Effector memory CD4-positive, alpha-beta T cell (primary cell): Measurements from ENCODE around the gene CMTM4.
"Not testable (repeated sequence)": the region's sequence is repeated elsewhere in the genome, so short reads cannot be mapped to it uniquely, and the experiment has no call there.

ENCODE experiments used
- DNase-seq, 3 donors: peaks; one replicate each; pipeline ENCODE4 v3.0.0-alpha.2; 2020
- H3K27ac ChIP-seq: 2 replicates; pipeline ENCODE4 v1.7.0; 2013; ENCODE audit warnings: mild to moderate bottlenecking, low read length, moderate library complexity; ENCODE audit not compliant: insufficient read depth, poor library complexity, severe bottlenecking
- H3K27me3 ChIP-seq: replicated peaks from 2 replicates; pipeline ENCODE4 v1.7.0; 2013; ENCODE audit warnings: mild to moderate bottlenecking, low read length; ENCODE audit not compliant: insufficient read depth, control insufficient read depth, poor library complexity, severe bottlenecking
- H3K36me3 ChIP-seq: 2 replicates; pipeline ENCODE4 v1.7.0; 2013; ENCODE audit warnings: mild to moderate bottlenecking, low read length, moderate library complexity; ENCODE audit not compliant: control insufficient read depth, insufficient read depth
- H3K4me1 ChIP-seq: 2 replicates; pipeline ENCODE4 v1.7.0; 2013; ENCODE audit warnings: low read length, mild to moderate bottlenecking; ENCODE audit not compliant: control insufficient read depth, insufficient read depth, poor library complexity, severe bottlenecking
- H3K4me3 ChIP-seq: 2 replicates; pipeline ENCODE4 v1.7.0; 2013; ENCODE audit warnings: low read length, low read depth, mild to moderate bottlenecking; ENCODE audit not compliant: insufficient read depth, poor library complexity, severe bottlenecking
- H3K9me3 ChIP-seq: 2 replicates; pipeline ENCODE4 v1.7.0; 2013; ENCODE audit warnings: mild to moderate bottlenecking, low read length, moderate library complexity; ENCODE audit not compliant: control insufficient read depth

Gene CMTM4

GRCh38 chr16:66692341-66692740 is 4.2 kb downstream of the CMTM4 start:
- no peak overlapping the region for H3K4me3 ChIP-seq
- no peaks in the 10 kb centered on the region for H3K36me3 ChIP-seq
- H3K27ac ChIP-seq, result no peak overlapping the region
- no peaks in the 10 kb centered on the region for H3K27me3 ChIP-seq
- DNase-seq, result no peak
- peaks cover 12% of the 10 kb centered on the region for H3K4me1 ChIP-seq
- H3K9me3 ChIP-seq, result no peaks in the 10 kb centered on the region

GRCh38 chr16:66691234-66691633 is 5.3 kb downstream of the CMTM4 start:
- H3K9me3 ChIP-seq, result no peaks in the 10 kb centered on the region
- H3K36me3 ChIP-seq, result no peaks in the 10 kb centered on the region
- DNase-seq, result no peak
- H3K27ac ChIP-seq, result no peak overlapping the region
- H3K4me1 ChIP-seq, result peaks cover 9% of the 10 kb centered on the region
- H3K4me3 ChIP-seq, result no peak overlapping the region
- H3K27me3 ChIP-seq, result no peaks in the 10 kb centered on the region

GRCh38 chr16:66690106-66690847 is 6.3 kb downstream of the CMTM4 start:
- no peak for DNase-seq
- H3K9me3 ChIP-seq, result no peaks in the 10 kb centered on the region
- H3K27ac ChIP-seq, result no peak overlapping the region
- no peaks in the 10 kb centered on the region for H3K27me3 ChIP-seq
- peaks cover under 1% of the 10 kb centered on the region for H3K4me1 ChIP-seq
- no peaks in the 10 kb centered on the region for H3K36me3 ChIP-seq
- H3K4me3 ChIP-seq, result no peak overlapping the region

- Histone ChIP-seq H3K27ac (no peak overlapping the region), H3K27me3 (no peaks in the 10 kb centered on the region), H3K36me3 (no peaks in the 10 kb centered on the region), H3K4me3 (no peak overlapping the region), H3K9me3 (no peaks in the 10 kb centered on the region), H3K4me1 (no peaks in the 10 kb centered on the region)
- no peak for DNase-seq
Observed at GRCh38 chr16:66689282-66689681, 7.3 kb downstream of the CMTM4 start.

- no peak overlapping the region for H3K27ac ChIP-seq
- no peaks in the 10 kb centered on the region for H3K4me1 ChIP-seq
- no peak overlapping the region for H3K4me3 ChIP-seq
- no peaks in the 10 kb centered on the region for H3K27me3 ChIP-seq
- no peak for DNase-seq
- no peaks in the 10 kb centered on the region for H3K36me3 ChIP-seq
- no peaks in the 10 kb centered on the region for H3K9me3 ChIP-seq
Observed at GRCh38 chr16:66687906-66688625, 8.5 kb downstream of the CMTM4 start.

GRCh38 chr16:66685501-66686115 is 10.9 kb downstream of the CMTM4 start:
- not testable (repeated sequence) for H3K36me3 ChIP-seq, H3K27me3 ChIP-seq, H3K9me3 ChIP-seq, H3K4me1 ChIP-seq, DNase-seq, H3K27ac ChIP-seq, H3K4me3 ChIP-seq

- Histone ChIP-seq H3K27ac (no peak overlapping the region), H3K36me3 (no peaks in the 10 kb centered on the region), H3K4me1 (no peaks in the 10 kb centered on the region), H3K27me3 (no peaks in the 10 kb centered on the region), H3K9me3 (no peaks in the 10 kb centered on the region), H3K4me3 (no peak overlapping the region)
- no peak for DNase-seq
Observed at GRCh38 chr16:66682271-66682670, 14.3 kb downstream of the CMTM4 start.

- Histone ChIP-seq H3K36me3 (no peaks in the 10 kb centered on the region), H3K4me1 (no peaks in the 10 kb centered on the region), H3K27me3 (no peaks in the 10 kb centered on the region), H3K9me3 (no peaks in the 10 kb centered on the region), H3K27ac (no peak overlapping the region), H3K4me3 (no peak overlapping the region)
- no peak for DNase-seq
Observed at GRCh38 chr16:66681676-66682075, 14.9 kb downstream of the CMTM4 start.

- no peak overlapping the region for H3K27ac ChIP-seq
- DNase-seq, result no peak
- H3K27me3 ChIP-seq, result no peaks in the 10 kb centered on the region
- no peaks in the 10 kb centered on the region for H3K9me3 ChIP-seq
- H3K36me3 ChIP-seq, result no peaks in the 10 kb centered on the region
- H3K4me3 ChIP-seq, result no peak overlapping the region
- no peaks in the 10 kb centered on the region for H3K4me1 ChIP-seq
Observed at GRCh38 chr16:66678337-66678736, 18.2 kb downstream of the CMTM4 start.

GRCh38 chr16:66677836-66678235 is 18.7 kb downstream of the CMTM4 start:
- Histone ChIP-seq H3K4me3 (no peak overlapping the region), H3K27ac (no peak overlapping the region), H3K4me1 (no peaks in the 10 kb centered on the region), H3K36me3 (no peaks in the 10 kb centered on the region), H3K9me3 (no peaks in the 10 kb centered on the region), H3K27me3 (no peaks in the 10 kb centered on the region)
- DNase-seq, result no peak
